Right lobe of liver (tissue), 4 donors: Measurements from ENCODE around the gene FAM156A.

ENCODE experiments used
- CTCF ChIP-seq, 4 donors: fragments of 200-600 bp in 3 of 4; fragments of 450-650 bp in 1 of 4; IDR thresholded peaks; one replicate each; pipeline versions ENCODE4 v1.5.1 to v1.8.0; 2016 to 2022; ENCODE audit warnings: antibody characterized with exemption in 4 of 4, mild to moderate bottlenecking in 2 of 4
- POLR2A ChIP-seq: fragments of 450-650 bp; IDR thresholded peaks from one replicate; pipeline ENCODE4 v1.6.1; 2017; ENCODE audit warnings: antibody characterized with exemption, mild to moderate bottlenecking
- donor health status: DM: no; HTN: no; CAD: no.
- donor health status: DM: no; HTN: no; CAD: no.
- donor health status: DM: no; HTN: yes; CAD: no.

GRCh38 chrX:52995987-52996331 lies 37.6 kb upstream of the FAM156A start:
- TF ChIP-seq POLR2A (no peak), CTCF (IDR thresholded peaks at IDR 0.05) (no peak)
